ENCODE data around the gene UBR1.
A peak's percentile ranks its signal among the peaks of the same experiment; 100 is the strongest.
"Not testable (repeated sequence)": the region's sequence is repeated elsewhere in the genome, so short reads cannot be mapped to it uniquely, and the experiment has no call there.

UBR1 gene

DNA sequence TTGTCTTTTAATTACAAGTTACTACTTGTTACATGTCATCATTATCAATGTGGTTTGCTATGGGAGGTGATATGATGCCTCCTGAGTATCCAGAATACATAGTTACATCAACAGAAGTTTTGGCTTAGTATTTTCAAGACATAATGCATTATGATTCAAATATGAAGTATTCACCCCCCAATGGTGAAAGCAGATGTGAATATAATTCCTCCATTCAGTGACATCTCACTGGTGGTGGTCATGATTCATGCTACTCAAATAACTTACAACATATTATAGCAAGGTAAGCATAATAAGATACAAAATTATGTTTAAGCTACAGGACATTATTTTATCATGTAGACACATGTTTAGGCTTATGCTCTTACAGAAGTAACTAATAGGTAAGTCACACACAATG, 150.3 kb downstream of the UBR1 start:
- no peak for DNase-seq

DNA sequence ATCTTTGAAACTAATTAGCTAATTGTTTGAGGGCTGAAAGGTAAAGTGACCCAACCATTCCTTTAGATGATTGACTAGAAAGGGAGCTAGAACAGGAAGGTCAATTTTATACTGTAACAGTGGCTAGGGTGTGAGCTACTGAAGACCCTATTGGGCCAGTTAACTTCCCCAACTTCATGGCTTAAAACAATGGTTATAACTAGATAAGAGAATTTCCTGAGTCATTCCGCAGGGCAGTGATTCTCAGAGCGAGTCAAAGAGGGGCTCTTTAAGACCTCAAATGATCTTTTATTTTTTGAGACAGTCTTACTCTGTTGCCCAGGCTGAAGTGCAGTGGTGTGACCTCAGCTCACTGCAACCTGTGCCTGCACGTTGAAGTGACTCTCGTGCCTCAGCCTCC, 151.5 kb downstream of the UBR1 start:
- no peak for DNase-seq

DNA sequence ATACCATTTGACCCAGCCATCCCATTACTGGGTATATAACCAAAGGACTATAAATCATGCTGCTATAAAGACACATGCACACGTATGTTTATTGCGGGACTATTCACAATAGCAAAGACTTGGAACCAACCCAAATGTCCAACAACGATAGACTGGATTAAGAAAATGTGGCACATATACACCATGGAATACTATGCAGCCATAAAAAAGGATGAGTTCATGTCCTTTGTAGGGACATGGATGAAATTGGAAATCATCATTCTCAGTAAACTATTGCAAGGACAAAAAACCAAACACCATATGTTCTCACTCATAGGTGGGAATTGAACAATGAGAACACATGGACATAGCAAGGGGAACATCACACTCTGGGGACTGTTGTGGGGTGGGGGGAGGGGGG, 156.9 kb downstream of the UBR1 start:
- not testable (repeated sequence) for DNase-seq

GRCh38 chr15:42940527-42940926, 165.3 kb downstream of the UBR1 start:
- no peak for DNase-seq

DNA sequence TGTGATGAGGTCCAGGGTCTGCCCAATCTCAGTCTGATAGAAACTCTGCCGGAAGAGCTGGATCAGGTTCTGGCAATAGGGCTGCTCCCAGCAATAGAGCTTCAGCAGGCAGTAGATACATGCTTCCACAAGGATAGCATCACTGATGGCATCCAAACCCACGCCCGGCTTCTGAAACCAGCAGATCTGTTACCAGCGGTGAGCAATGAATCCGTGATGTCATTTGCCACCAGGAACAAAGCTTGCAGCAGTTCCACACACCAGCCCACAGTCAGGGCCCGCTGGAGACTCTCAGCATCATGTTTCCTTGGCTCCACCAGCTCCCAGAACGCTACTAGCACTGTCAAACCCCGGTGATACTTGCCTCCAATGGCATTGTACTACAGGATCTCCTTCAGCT, 166.0 kb downstream of the UBR1 start:
- DNase-seq: no peak

DNA sequence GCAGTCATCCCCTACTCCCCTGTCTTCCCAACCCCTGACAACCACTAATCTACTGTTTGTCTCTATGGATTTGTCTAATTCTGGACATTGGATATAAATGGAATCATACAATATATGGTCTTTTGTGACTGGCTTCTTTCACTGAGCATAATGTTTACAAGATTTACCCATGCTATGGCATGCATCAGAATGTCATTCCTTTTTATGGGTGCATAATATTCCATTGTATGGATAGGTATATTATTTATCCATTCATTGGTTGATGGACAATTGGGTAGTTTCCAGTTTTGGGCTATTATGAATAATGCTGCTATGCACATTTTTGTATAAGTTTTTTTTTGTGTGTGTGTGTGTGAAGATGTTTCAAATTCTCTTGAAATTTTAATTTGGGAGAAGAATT, 168.7 kb downstream of the UBR1 start:
- DNase-seq: no peak

- DNase-seq: no peak
Observed at GRCh38 chr15:42933886-42934667, 171.8 kb downstream of the UBR1 start.

GRCh38 chr15:42932833-42933515, 172.9 kb downstream of the UBR1 start:
- DNase-seq: no peak

DNA sequence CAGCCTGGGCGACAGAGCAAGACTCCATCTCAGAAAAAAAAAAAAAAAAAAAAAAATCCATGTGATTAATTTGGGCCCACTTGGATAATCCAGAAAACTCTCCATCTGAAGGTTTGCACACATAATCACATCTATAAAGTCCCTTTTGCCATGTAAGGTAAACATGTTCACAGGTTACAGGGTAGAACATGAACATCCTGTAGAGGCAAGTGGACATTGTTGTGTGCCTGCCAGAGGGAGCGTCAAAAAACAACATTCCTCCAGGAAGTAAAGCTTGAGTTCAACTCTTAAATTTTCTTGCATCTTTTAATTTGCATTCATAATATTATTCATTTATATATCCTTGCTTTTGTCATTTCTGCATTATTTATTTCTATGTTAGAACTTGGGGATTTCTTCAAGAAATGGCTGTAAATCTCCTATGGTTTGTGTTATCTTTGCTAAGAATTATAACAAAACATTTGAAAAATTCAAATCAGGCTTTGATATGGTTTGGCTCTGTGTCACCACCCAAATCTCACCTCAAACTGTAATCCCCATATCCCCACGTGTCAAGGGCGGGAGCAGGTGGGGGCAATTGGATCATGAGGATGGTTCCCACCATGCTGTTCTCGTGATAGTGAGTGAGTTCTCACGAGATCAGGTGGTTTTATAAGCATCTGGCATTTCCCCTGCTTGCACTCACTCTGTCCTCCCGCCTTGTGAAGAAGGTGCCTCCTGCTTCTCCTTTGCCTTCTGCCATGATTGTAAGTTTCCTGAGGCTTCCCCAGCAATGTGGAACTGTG, 173.9 kb downstream of the UBR1 start:
- no peak for DNase-seq

DNA sequence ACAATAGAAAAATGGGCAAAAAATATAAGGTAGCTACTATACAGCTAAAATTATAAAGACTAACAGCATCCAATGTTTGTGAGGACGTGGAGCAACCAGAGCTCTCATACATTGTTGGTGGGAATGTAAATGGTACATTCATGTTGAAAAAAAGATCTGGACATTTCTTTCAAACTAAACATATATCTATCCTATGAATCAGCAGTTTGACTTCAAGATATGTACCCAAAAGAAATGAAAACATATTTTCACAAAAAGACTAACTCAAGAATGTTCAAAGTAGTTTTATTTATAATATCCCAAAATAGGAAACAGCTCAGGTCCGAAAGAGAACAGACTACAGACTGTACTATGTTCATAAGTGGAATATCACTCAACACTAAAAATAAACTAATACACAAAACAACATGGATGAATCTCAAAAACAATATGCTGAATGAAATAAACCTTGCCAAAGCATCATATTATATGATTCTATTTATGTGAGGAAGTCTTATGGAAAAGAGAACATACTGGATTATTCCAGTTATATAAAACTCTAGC, 176.5 kb downstream of the UBR1 start:
- DNase-seq: no peak

DNA sequence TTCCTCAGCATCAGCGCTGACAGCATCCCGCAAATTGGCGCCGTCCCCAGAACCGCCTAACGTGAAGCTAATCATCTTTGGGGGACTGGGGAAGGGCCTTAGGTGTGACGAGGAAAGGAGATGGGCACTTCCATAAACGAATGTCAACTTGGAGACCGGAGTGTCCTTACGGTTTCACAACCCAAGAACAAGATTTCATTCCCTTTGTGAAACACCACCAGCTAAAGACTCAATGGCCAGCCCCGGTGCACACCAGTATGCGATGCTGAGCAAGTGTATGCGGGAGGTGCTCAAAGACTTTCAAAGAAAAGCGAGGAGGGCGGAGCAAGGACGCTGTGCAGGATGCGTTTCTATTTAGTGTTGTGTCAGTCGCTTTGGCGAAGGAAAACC, 184.5 kb downstream of the UBR1 start:
- DNase-seq: no peak

- peak; percentile 97 for DNase-seq
Observed at GRCh38 chr15:42920519-42921341, 185.1 kb downstream of the UBR1 start, which contains the start of gene TTBK2. TSS of gene TTBK2 (minus strand) at chr15:42920778. CDS start at chr15:42878617, 42,161 bp downstream.

GRCh38 chr15:42919799-42920518, 185.9 kb downstream of the UBR1 start:
- DNase-seq: no peak

DNA sequence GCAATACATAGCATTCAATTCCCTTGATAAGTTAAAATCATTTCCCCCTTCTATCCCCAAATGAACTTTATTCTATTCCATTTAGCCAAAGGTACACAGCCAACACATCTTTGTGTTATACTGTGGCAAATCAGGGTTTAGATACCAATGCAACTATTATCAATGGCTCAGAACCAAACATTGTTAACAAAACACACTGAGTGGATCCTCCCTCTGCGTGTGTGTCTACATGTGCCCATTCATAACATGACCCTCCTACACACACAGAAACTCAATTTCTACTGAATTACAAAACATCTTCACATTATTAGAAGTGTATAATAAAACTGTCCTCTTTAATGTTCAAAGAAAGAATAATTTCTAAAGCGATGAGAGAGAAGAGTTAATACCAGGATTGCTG, 186.5 kb downstream of the UBR1 start:
- DNase-seq: no peak

GRCh38 chr15:42918047-42918446, 187.8 kb downstream of the UBR1 start:
- no peak for DNase-seq

DNA sequence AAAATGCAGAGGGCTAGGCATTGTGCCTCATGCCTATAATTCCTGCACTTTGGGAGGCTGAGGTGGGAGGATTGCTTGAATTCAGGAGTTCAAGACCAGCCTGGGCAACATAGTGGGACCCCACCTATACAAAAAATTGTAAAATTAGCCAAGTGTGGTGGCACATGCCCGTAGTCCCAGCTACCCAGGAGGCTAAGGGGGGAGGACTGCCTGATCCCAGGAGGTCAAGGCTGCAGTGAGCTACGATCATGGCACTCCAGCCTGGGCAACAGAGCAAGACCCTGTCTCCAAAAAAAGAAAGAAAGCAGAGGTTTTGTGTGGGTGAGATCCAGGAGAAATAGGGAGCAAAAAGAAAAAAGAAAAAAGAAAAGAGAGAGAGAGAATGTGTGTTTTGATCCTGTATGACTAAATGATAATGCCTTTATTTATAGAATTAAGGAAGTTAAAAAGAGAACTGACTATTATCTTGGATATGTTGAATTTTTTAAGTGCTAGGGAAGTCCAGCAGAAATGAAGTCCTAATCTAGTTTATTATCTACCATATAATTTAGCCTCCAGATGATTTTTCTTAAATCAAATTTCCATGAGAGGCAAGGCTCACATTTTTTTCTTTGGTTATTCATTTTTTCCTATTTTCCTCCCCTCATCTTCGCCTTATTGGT, 190.1 kb downstream of the UBR1 start:
- DNase-seq: no peak

DNA sequence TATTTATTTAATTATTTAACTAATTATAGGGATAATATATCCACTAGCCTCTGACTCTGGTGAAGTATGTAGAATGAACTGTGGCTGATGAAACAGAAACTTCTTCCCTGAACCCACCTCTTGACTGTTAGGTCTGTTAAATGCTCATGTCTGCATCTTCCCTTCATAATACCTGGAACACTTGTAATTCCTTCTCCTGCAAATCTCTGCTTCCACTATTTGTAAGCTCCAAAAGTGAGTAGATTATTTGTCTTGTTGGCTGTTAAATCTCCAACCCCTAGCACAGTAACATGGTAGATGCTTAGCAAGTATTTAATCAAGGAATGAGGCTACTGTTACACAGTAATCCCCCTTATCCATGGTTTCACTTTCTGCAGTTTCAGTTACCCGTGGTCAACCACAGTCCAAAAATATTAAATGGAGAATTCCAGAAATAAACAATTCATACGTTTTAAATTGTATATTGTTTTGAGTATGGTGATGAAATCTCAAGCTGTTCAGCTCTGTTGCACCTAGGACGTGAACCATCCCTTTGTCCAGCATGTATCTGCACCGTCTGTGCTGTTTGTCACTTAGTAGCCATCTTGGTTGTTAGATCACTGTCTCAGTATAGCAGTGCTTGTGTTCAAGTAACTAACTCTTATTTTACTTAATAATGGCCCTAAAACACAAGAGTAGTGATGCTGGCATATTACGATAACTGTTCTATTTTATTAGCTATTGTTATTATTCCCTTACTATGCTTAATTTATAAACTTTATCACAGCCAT, 190.9 kb downstream of the UBR1 start:
- DNase-seq: no peak

GRCh38 chr15:42911058-42911592, 194.7 kb downstream of the UBR1 start:
- no peak for DNase-seq

DNA sequence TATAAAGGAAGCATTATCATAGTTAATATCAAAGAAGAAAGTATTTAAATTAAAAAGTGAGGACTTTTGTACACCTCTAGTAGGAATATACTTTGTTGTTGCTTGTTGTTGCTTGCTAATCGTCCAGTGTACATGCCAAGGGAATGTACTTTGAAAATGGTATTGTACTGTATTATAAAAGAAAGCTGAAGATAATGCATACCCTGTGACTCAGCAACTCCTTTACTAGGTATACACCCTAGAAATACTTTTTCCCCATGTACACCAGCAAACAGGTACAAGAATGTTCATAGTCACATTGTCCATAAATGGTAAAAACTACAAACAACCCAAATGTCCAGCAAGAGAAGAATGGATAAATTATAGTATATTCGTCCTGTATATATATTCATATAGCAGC, 197.3 kb downstream of the UBR1 start:
- no peak for DNase-seq

Data from NK-92 treated with Interleukin-12 subunit alpha and Interleukin-12 subunit beta, amount 100 ng/mL, for 24 hours (cell line).